IMR-90 (cell line): Measurements from ENCODE around the gene USP14. TPM values are rescaled to one million over a fixed set of nuclear protein-coding genes. Genes with fewer than 3 reads are reported as not detected.
A peak's percentile ranks its signal among the peaks of the same experiment; 100 is the strongest.

Experiments used
- ATAC-seq: fragments of 200-7000 bp; cut with Tn5 transposase; 2 replicates; pipeline ENCODE4 v1.9.1; 2020; ENCODE audit warnings: low read depth, mild to moderate bottlenecking, moderate library complexity
- BruUV-seq: library from RNA; stranded (reverse); fragments of 400-500 nt; replicated peaks from 2 replicates; lab custom pipeline; 2021; lab: Mats Ljungman, UMichigan
- CTCF ChIA-PET: fragments of 300-600 bp; formaldehyde crosslinking; extraction: SDS; loops from one replicate; lab custom pipeline; 2021; ENCODE audit warnings: antibody characterized with exemption; lab: Yijun Ruan, JAX
- POLR2A ChIA-PET: fragments of 300-600 bp; sonication (Branson Sonifier 250); formaldehyde crosslinking; loops from one replicate; lab custom pipeline; 2022; ENCODE audit warnings: antibody characterized with exemption; ENCODE audit not compliant: unreplicated experiment; lab: Charles Lee
- DNase-seq: peaks from one replicate; pipeline ENCODE4 v3.0.0; 2013
- H2AFZ ChIP-seq: replicated peaks from 2 replicates; pipeline ENCODE3; 2013; ENCODE audit warnings: low read length, mild to moderate bottlenecking; ENCODE audit not compliant: poor library complexity
- H2AK5ac ChIP-seq: 2 replicates; pipeline ENCODE4 v1.6.1; 2013; ENCODE audit warnings: low read depth, low read length, inconsistent platforms
- H2AK9ac ChIP-seq: replicated peaks from 2 replicates; pipeline ENCODE3; 2013; ENCODE audit warnings: mild to moderate bottlenecking, low read depth, low read length, moderate library complexity; ENCODE audit not compliant: poor library complexity
- H2BK120ac ChIP-seq: 2 replicates; pipeline ENCODE4 v1.6.1; 2013; ENCODE audit warnings: low read depth, low read length, inconsistent platforms
- H2BK15ac ChIP-seq: 3 replicates; pipeline ENCODE4 v1.6.1; 2013; ENCODE audit warnings: low read depth, low read length, inconsistent platforms
- H2BK20ac ChIP-seq: 2 replicates; pipeline ENCODE4 v1.6.1; 2013; ENCODE audit warnings: low read depth, mild to moderate bottlenecking, inconsistent platforms, low read length, moderate library complexity
- H2BK5ac ChIP-seq: 2 replicates; pipeline ENCODE4 v1.6.1; 2013; ENCODE audit warnings: mild to moderate bottlenecking, low read depth, low read length, inconsistent platforms; ENCODE audit not compliant: poor library complexity, severe bottlenecking
- H3K14ac ChIP-seq: replicated peaks from 2 replicates; pipeline ENCODE4 v1.6.1; 2013; ENCODE audit warnings: low read depth, low read length, inconsistent platforms
- H3K18ac ChIP-seq: 2 replicates; pipeline ENCODE4 v1.6.1; 2013; ENCODE audit warnings: low read depth, low read length, control low read depth
- H3K23ac ChIP-seq: 2 replicates; pipeline ENCODE4 v1.6.1; 2013; ENCODE audit warnings: low read depth, low read length, inconsistent platforms
- H3K27ac ChIP-seq: 2 replicates; pipeline ENCODE4 v1.5.1; 2013; ENCODE audit warnings: mild to moderate bottlenecking, control low read depth, low read length; ENCODE audit not compliant: insufficient read depth
- H3K27me3 ChIP-seq: 2 replicates; pipeline ENCODE4 v1.6.1; 2013; ENCODE audit warnings: low read length; ENCODE audit not compliant: control insufficient read depth, insufficient read depth
- H3K36me3 ChIP-seq: 2 replicates; pipeline ENCODE4 v1.6.1; 2013; ENCODE audit warnings: low read length, mixed read lengths; ENCODE audit not compliant: control insufficient read depth, insufficient read depth
- H3K4ac ChIP-seq: 2 replicates; pipeline ENCODE4 v1.6.1; 2013; ENCODE audit warnings: low read depth, low read length, inconsistent platforms
- H3K4me1 ChIP-seq: 2 replicates; pipeline ENCODE4 v1.6.1; 2013; ENCODE audit warnings: low read length, mixed read lengths; ENCODE audit not compliant: control insufficient read depth, insufficient read depth
- H3K4me2 ChIP-seq: 2 replicates; pipeline ENCODE4 v1.6.1; 2013; ENCODE audit warnings: low read depth, mild to moderate bottlenecking, control low read depth, low read length, moderate library complexity
- H3K4me3 ChIP-seq: 2 replicates; pipeline ENCODE4 v1.5.1; 2013; ENCODE audit warnings: low read depth, mild to moderate bottlenecking, control low read depth, low read length, moderate library complexity; ENCODE audit not compliant: insufficient read depth
- H3K56ac ChIP-seq: 2 replicates; pipeline ENCODE4 v1.6.1; 2013; ENCODE audit warnings: low read length, inconsistent platforms; ENCODE audit not compliant: insufficient read depth; ENCODE audit errors: extremely low read depth
- H3K79me1 ChIP-seq, 2 experiments: 2 replicates each; pipeline ENCODE4 v1.6.1; 2013; ENCODE audit warnings: low read length in 2 of 2, inconsistent platforms in 1 of 2, low read depth in 1 of 2
- H3K9ac ChIP-seq: 2 replicates; pipeline ENCODE4 v1.6.1; 2013; ENCODE audit warnings: low read depth, low read length, control low read depth
- H3K9me1 ChIP-seq: 2 replicates; pipeline ENCODE4 v1.6.1; 2013; ENCODE audit warnings: low read length, inconsistent platforms; ENCODE audit not compliant: insufficient read depth
- H3K9me3 ChIP-seq: 2 replicates; pipeline ENCODE4 v1.6.1; 2013; ENCODE audit warnings: low read length; ENCODE audit not compliant: control insufficient read depth, insufficient read depth
- H4K20me1 ChIP-seq: 2 replicates; pipeline ENCODE4 v1.6.1; 2013; ENCODE audit warnings: low read length, inconsistent platforms; ENCODE audit not compliant: insufficient read depth
- H4K5ac ChIP-seq: 2 replicates; pipeline ENCODE4 v1.6.1; 2013; ENCODE audit warnings: mild to moderate bottlenecking, low read depth, low read length, control low read depth
- H4K8ac ChIP-seq, 2 experiments: 2 replicates each; pipeline ENCODE4 v1.6.1; 2013; ENCODE audit warnings: low read depth in 2 of 2, low read length in 2 of 2, control low read depth in 1 of 2, inconsistent platforms in 1 of 2
- H4K91ac ChIP-seq: 2 replicates; pipeline ENCODE4 v1.6.1; 2013; ENCODE audit warnings: low read depth, low read length, inconsistent platforms; ENCODE audit not compliant: insufficient read depth
- FOS ChIP-seq: fragments of 150-350 bp; IDR thresholded peaks from 2 replicates; pipeline ENCODE4 v1.6.1; 2016; ENCODE audit warnings: low read depth, low read length
- MAFK ChIP-seq: IDR thresholded peaks from 2 replicates; pipeline ENCODE4 v1.6.1; 2012; ENCODE audit warnings: low read depth, low read length, improper control_type of control experiment
- WGBS, 2 experiments: methylation state at CpG; one replicate each; pipeline versions ENCODE4 v1.1.5 to v1.1.7; 2013; ENCODE audit warnings: missing lambda C conversion rate in 2 of 2; ENCODE audit not compliant: insufficient read length in 1 of 2; ENCODE audit errors: extremely low coverage in 2 of 2; 5-methylcytosine and 5-hydroxymethylcytosine counted together
- dilution Hi-C: fragments of 300-500 bp; cut with HindIII; formaldehyde crosslinking; loops from one replicate; pipeline ENCODE4 v1.14.3; 2018; ENCODE audit warnings: low sequenced_read_pairs; ENCODE audit not compliant: unreplicated experiment
- in situ Hi-C: fragments of 300-500 bp; cut with MboI; formaldehyde crosslinking; loops from 3 replicates; pipeline ENCODE4 v1.14.3; 2019; ENCODE audit warnings: low sequenced_read_pairs, inconsistent platforms, mixed read lengths
- intact Hi-C: fragments of 100-400 bp; cut with micrococcal nuclease; formaldehyde crosslinking; loops from 2 replicates; pipeline ENCODE4 v1.10.0; 2022
- polyA plus RNA-seq, 3 experiments: library from polyadenylated mRNA; depleted of rRNA; stranded (reverse); fragments of >200 nt; gene quantifications; 2 replicates each; pipeline ENCODE4 v1.2.3, GENCODE V29; 2012; ENCODE audit warnings: low replicate concordance in 1 of 3
- total RNA-seq: library from RNA; depleted of rRNA; stranded (reverse); fragments of >200 nt; gene quantifications from 2 replicates; pipeline ENCODE4 v1.2.3, GENCODE V29; 2012

USP14 gene
- total and polyA plus RNA-seq, 2 of the 4 experiments (the other 2 are of a cell fraction): 11.5 to 32.4 TPM

DNA sequence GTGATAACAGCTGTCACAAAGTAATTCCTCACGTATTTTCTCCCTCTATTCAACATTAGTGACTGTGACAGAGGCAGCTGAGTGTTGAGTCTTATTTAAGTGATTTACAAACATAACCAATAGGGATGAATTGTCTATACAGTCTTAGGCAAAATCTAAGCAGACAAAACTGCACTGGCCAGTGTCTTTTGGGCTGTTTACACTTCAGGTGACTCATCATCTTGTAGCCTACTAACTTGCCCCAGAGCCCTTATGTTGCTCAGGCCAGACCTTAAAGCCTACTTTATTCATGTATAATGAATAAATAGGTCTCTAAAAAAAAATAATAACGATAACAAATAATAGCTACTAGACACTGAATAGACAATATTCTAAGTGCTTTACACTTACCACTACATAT, 92.3 kb downstream of the USP14 start:
- ChIA-PET CTCF (no interaction called here), POLR2A (interaction anchor here (0.7 kb wide), 1 partner anchor 14 kb away, joined by 4 read pairs; no protein-coding TSS in a partner anchor)
- H3K56ac ChIP-seq: no peak overlapping the region
- H3K4ac ChIP-seq: no peak overlapping the region
- H3K36me3 ChIP-seq: peaks cover 25% of the 10 kb centered on the region
- no peaks in the 10 kb centered on the region for H3K27me3 ChIP-seq
- H3K14ac ChIP-seq: no peak overlapping the region
- H4K20me1 ChIP-seq: no peaks in the 10 kb centered on the region
- H4K5ac ChIP-seq: no peak overlapping the region
- DNase-seq: peak; percentile 70
- no peak overlapping the region for H2BK15ac ChIP-seq
- dilution Hi-C loops (no loop called here), in situ Hi-C loops (no loop called here), intact Hi-C loops (no loop called here)
- H3K9me1 ChIP-seq: peaks cover 3% of the 10 kb centered on the region; the same call in 1 of the 2 replicates
- no TSS peak for BruUV-seq
- no peaks in the 10 kb centered on the region for H3K9me3 ChIP-seq
- no peak overlapping the region for H3K23ac ChIP-seq
- no peak overlapping the region for H2AK5ac ChIP-seq
- H4K8ac ChIP-seq: no peak overlapping the region
- no peak overlapping the region for H3K18ac ChIP-seq
- ATAC-seq: peak; percentile 99
- H2BK5ac ChIP-seq: no peak overlapping the region
- no peak overlapping the region for H3K4me3 ChIP-seq
- no peak overlapping the region for H2AFZ ChIP-seq
- no peak overlapping the region for H3K27ac ChIP-seq
- no peak overlapping the region for H4K91ac ChIP-seq
- H3K4me2 ChIP-seq: no peak overlapping the region
- H2BK120ac ChIP-seq: no peak overlapping the region
- H3K9ac ChIP-seq: no peak overlapping the region
- no CpG with 5 or more reads among the region's 2 CpGs for WGBS, 2 experiments
- no peaks in the 10 kb centered on the region for H3K4me1 ChIP-seq
- TF ChIP-seq MAFK: no peak
- TF ChIP-seq FOS: peak; percentile 69; the same call in 1 of the 2 replicates
- H3K79me1 ChIP-seq: no peaks in the 10 kb centered on the region
- no peak overlapping the region for H2AK9ac ChIP-seq
- H2BK20ac ChIP-seq: no peak overlapping the region
